PC-9 (cell line): Measurements from ENCODE around the gene FGF12.

Source experiments
- EZH2 ChIP-seq: fragments of 200-600 bp; sonication (generic); IDR thresholded peaks from 2 replicates; pipeline ENCODE4 v1.8.0; 2017; ENCODE audit warnings: antibody characterized with exemption, low read depth
- TF ChIP-seq, protein P1 (sequence below): fragments of 200-600 bp; sonication (generic); conservative IDR thresholded peaks from 2 replicates; pipeline ENCODE4 v1.6.1; 2017; ENCODE audit warnings: mixed run types, antibody characterized with exemption, mild to moderate bottlenecking, moderate library complexity

DNA sequence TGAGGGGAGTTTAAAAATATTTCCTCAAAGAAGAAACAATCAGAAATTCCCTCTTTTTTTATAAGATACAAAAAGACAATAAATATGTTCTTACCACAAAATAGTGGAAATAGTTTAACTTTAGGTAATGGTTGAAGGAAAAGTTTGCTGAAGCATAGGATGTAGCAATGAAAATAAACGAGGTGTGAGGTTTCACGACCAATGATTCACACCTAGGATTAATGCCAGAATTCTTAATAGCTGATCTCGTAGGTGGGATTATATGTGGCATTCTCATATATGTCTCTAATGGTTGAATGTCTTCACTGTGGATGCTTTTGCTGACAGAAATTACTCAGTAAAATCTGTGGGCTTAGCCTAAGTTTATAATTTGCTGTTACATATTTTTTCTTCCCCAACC, 467.7 kb downstream of the FGF12 start:
- TF ChIP-seq, protein P1, sequence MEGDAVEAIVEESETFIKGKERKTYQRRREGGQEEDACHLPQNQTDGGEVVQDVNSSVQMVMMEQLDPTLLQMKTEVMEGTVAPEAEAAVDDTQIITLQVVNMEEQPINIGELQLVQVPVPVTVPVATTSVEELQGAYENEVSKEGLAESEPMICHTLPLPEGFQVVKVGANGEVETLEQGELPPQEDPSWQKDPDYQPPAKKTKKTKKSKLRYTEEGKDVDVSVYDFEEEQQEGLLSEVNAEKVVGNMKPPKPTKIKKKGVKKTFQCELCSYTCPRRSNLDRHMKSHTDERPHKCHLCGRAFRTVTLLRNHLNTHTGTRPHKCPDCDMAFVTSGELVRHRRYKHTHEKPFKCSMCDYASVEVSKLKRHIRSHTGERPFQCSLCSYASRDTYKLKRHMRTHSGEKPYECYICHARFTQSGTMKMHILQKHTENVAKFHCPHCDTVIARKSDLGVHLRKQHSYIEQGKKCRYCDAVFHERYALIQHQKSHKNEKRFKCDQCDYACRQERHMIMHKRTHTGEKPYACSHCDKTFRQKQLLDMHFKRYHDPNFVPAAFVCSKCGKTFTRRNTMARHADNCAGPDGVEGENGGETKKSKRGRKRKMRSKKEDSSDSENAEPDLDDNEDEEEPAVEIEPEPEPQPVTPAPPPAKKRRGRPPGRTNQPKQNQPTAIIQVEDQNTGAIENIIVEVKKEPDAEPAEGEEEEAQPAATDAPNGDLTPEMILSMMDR = no peak
- TF ChIP-seq EZH2 = no peak
